ENCODE results near the gene ZCCHC8.
"Not testable (repeated sequence)": the region's sequence is repeated elsewhere in the genome, so short reads cannot be mapped to it uniquely, and the experiment has no call there.

Gene ZCCHC8

DNA sequence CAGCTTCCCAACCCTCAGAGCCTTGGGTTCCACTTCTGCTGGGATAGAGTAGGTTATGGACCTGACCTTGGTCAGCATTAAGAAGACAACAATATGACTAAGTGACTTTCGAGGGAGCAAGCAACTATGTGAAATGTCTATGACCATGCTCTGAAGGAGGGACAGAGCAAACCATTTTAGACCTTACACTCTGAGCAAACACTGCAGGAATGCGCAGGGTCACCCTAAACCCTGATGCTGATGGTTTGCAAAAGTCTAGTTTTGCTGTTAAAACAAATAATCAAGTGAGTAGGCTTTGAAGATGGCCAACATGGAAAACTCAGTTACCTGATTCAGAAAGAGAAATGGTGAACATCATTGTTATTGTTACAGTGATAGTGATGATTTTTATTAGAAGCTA lies 8.7 kb downstream of the ZCCHC8 start:
- Histone ChIP-seq H3K4me2 (ENCODE audit: low read length) (no peak overlapping the region), H3K4me1 (ENCODE audit: control insufficient read depth, low read length) (peaks cover 38% of the 10 kb centered on the region), H3K9me2 (replicated peaks; ENCODE audit: control insufficient read depth, low read length) (no peaks in the 10 kb centered on the region), H3F3A (ENCODE audit: control insufficient read depth, insufficient read depth) (peaks cover 12% of the 10 kb centered on the region; the same call in 1 of the 2 replicates), H3K27ac (ENCODE audit: low read depth, low read length) (no peak overlapping the region), H3K36me3 (ENCODE audit: control insufficient read depth, low read length) (peaks cover 80% of the 10 kb centered on the region), H3K9me3 (ENCODE audit: control insufficient read depth, insufficient read depth, low read length) (no peaks in the 10 kb centered on the region), H3K27me3 (ENCODE audit: control insufficient read depth, low read length) (no peaks in the 10 kb centered on the region), H3K79me2 (ENCODE audit: control insufficient read depth, low read length) (peaks cover 64% of the 10 kb centered on the region), H3K4me3 (ENCODE audit: low read length) (no peak overlapping the region), H4K20me1 (ENCODE audit: control insufficient read depth, insufficient read depth, low read depth, low read length) (no peaks in the 10 kb centered on the region)
- no peak for TF ChIP-seq EZH2phosphoT487 (IDR thresholded peaks at IDR 0.05; ENCODE audit: borderline replicate concordance, low read length)
- TF ChIP-seq, protein P1, sequence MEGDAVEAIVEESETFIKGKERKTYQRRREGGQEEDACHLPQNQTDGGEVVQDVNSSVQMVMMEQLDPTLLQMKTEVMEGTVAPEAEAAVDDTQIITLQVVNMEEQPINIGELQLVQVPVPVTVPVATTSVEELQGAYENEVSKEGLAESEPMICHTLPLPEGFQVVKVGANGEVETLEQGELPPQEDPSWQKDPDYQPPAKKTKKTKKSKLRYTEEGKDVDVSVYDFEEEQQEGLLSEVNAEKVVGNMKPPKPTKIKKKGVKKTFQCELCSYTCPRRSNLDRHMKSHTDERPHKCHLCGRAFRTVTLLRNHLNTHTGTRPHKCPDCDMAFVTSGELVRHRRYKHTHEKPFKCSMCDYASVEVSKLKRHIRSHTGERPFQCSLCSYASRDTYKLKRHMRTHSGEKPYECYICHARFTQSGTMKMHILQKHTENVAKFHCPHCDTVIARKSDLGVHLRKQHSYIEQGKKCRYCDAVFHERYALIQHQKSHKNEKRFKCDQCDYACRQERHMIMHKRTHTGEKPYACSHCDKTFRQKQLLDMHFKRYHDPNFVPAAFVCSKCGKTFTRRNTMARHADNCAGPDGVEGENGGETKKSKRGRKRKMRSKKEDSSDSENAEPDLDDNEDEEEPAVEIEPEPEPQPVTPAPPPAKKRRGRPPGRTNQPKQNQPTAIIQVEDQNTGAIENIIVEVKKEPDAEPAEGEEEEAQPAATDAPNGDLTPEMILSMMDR (IDR thresholded peaks at IDR 0.05; ENCODE audit: low read depth, low read length, poor library complexity, severe bottlenecking): no peak

DNA sequence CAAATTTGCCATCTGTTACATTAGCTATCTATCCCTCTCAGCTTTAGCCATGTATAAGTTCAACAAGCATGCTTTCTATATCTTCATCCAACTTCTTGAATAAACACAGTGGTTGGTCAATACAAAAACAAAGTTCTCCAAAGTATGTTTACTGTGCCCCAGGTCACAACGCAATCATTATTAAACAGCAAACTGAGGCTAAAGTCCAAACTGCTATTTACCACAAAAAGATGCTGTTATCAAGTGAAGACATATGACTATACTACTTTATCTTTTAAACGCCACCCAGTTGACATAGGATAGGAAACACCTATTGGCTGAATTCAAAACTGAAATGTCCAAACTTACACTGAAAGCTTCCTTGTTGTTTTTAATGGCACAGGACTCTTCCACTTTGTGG lies 11.7 kb downstream of the ZCCHC8 start:
- Histone ChIP-seq H3K36me3 (ENCODE audit: control insufficient read depth, low read length) (peaks cover 85% of the 10 kb centered on the region), H4K20me1 (ENCODE audit: control insufficient read depth, insufficient read depth, low read depth, low read length) (no peaks in the 10 kb centered on the region), H3K4me2 (ENCODE audit: low read length) (no peak overlapping the region), H3K27ac (ENCODE audit: low read depth, low read length) (no peak overlapping the region), H3K79me2 (ENCODE audit: control insufficient read depth, low read length) (peaks cover 35% of the 10 kb centered on the region), H3K9me2 (replicated peaks; ENCODE audit: control insufficient read depth, low read length) (no peaks in the 10 kb centered on the region), H3K9me3 (ENCODE audit: control insufficient read depth, insufficient read depth, low read length) (no peaks in the 10 kb centered on the region), H3K4me3 (ENCODE audit: low read length) (no peak overlapping the region), H3K27me3 (ENCODE audit: control insufficient read depth, low read length) (no peaks in the 10 kb centered on the region), H3F3A (ENCODE audit: control insufficient read depth, insufficient read depth) (peaks cover 7% of the 10 kb centered on the region; the same call in 1 of the 2 replicates), H3K4me1 (ENCODE audit: control insufficient read depth, low read length) (peaks cover 12% of the 10 kb centered on the region)
- TF ChIP-seq EZH2phosphoT487 (IDR thresholded peaks at IDR 0.05; ENCODE audit: borderline replicate concordance, low read length): no peak
- TF ChIP-seq, protein P1 (IDR thresholded peaks at IDR 0.05; ENCODE audit: low read depth, low read length, poor library complexity, severe bottlenecking): no peak

DNA sequence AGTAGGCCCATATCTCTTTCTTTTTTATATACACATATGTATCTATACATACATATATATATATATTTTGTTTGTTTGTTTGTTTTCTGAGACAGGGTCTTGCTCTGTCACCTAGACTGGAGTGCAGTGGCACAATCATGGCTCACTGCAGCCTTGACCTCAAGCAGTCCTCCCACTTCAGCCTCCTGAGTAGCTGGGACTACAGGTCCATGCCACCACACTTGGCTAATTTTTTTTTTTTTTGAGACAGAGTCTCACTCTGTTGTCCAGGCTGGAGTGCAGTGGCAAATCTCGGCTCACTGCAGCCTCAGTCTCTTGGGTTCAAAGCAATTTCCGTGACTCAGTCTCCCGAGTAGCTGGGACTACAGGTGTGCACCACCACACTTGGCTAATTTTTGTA lies 12.9 kb downstream of the ZCCHC8 start:
- not testable (repeated sequence) for H3K9me2 ChIP-seq (replicated peaks; ENCODE audit: control insufficient read depth, low read length); H3F3A ChIP-seq (ENCODE audit: control insufficient read depth, insufficient read depth); H3K27ac ChIP-seq (ENCODE audit: low read depth, low read length); H3K4me2 ChIP-seq (ENCODE audit: low read length); H4K20me1 ChIP-seq (ENCODE audit: control insufficient read depth, insufficient read depth, low read depth, low read length); H3K27me3 ChIP-seq (ENCODE audit: control insufficient read depth, low read length); H3K9me3 ChIP-seq (ENCODE audit: control insufficient read depth, insufficient read depth, low read length); H3K4me3 ChIP-seq (ENCODE audit: low read length); H3K4me1 ChIP-seq (ENCODE audit: control insufficient read depth, low read length)
- Histone ChIP-seq H3K36me3 (ENCODE audit: control insufficient read depth, low read length) (peaks cover 88% of the 10 kb centered on the region), H3K79me2 (ENCODE audit: control insufficient read depth, low read length) (peaks cover 25% of the 10 kb centered on the region)

DNA sequence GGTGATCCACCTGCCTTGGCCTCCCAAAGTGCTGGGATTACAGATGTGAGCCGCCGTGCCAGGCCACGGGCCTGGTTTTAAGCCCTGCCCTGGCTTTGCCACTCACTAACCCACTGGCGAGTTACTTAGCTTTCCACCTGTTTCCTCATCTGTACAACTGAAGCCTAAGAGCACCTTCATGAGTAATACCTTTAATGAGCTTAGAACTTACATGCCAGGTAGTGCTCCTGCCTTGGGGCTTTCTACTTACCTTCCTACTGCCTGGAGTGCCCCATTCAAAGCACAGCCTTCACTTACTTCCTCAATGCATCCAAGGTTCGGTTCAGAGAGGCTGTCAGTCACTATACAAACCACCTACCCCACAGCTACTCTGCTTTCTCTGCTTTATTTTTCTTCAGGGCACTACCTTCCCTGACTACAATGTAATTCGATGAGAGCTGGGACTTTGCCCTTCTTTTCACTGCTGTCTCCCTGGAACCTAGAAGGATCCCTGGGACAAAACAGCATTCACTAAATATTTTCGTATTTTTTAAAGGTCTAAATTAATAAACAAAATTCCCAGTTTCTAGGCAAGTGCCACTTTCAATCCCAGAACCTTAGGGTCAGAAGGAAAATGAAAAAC lies 13.8 kb downstream of the ZCCHC8 start:
- peaks cover 16% of the 10 kb centered on the region for H3K79me2 ChIP-seq (ENCODE audit: control insufficient read depth, low read length)
- no peak overlapping the region for H3K27ac ChIP-seq (ENCODE audit: low read depth, low read length)
- no peak overlapping the region for H3K4me3 ChIP-seq (ENCODE audit: low read length)
- H3K4me1 ChIP-seq (ENCODE audit: control insufficient read depth, low read length): no peaks in the 10 kb centered on the region
- H3K36me3 ChIP-seq (ENCODE audit: control insufficient read depth, low read length): peaks cover 86% of the 10 kb centered on the region
- H3K4me2 ChIP-seq (ENCODE audit: low read length): no peak overlapping the region
- no peaks in the 10 kb centered on the region for H4K20me1 ChIP-seq (ENCODE audit: control insufficient read depth, insufficient read depth, low read depth, low read length)
- H3K27me3 ChIP-seq (ENCODE audit: control insufficient read depth, low read length): no peaks in the 10 kb centered on the region
- H3K9me3 ChIP-seq (ENCODE audit: control insufficient read depth, insufficient read depth, low read length): no peaks in the 10 kb centered on the region
- TF ChIP-seq, protein P1 (IDR thresholded peaks at IDR 0.05; ENCODE audit: low read depth, low read length, poor library complexity, severe bottlenecking): no peak
- no peak for TF ChIP-seq EZH2phosphoT487 (IDR thresholded peaks at IDR 0.05; ENCODE audit: borderline replicate concordance, low read length)
- H3F3A ChIP-seq (ENCODE audit: control insufficient read depth, insufficient read depth): 0 out of 2 replicates have a peak, but pooled peaks cover under 1% of the 10 kb centered on the region
- no peaks in the 10 kb centered on the region for H3K9me2 ChIP-seq (replicated peaks; ENCODE audit: control insufficient read depth, low read length)

DNA sequence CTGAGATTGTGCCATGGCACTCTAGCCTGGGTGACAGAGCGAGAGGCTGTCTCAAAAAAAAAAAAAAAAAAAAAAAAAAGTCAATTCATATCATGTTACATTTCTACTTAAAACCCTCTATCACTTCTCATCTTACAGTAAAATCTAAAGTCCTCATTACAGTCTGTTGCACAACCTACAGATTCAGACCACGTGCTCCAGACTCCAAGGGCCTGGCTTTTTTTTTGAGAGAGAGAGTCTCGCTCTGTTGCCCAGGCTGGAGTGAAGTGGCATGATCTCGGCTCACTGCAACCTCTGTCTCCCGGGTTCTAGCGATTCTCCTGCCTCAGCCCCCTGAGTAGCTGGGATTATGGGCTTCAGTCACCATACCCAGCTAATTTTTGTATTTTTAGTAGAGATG lies 14.4 kb downstream of the ZCCHC8 start:
- not testable (repeated sequence) for H3K27me3 ChIP-seq (ENCODE audit: control insufficient read depth, low read length); H3K27ac ChIP-seq (ENCODE audit: low read depth, low read length)

DNA sequence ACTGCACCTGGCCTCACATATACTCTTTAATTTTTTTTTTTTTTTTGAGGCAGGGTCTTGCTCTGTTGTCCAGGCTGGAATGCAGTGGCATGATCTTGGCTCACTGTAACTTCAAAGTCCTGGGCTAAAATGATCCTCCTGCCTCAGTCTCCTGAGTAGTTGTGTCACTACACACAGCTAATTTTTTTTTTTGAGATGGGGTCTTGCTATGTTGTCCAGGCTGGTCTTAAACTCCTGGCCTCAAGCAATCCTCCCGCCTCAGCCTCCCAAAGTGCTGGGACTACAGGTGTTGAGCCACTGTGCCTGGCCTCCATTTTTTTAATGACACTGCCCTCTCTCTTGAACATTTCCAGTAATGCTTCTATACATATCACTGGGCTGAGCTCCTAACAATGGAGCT lies 16.3 kb downstream of the ZCCHC8 start:
- H3K4me1 ChIP-seq (ENCODE audit: control insufficient read depth, low read length); H3K79me2 ChIP-seq (ENCODE audit: control insufficient read depth, low read length); H4K20me1 ChIP-seq (ENCODE audit: control insufficient read depth, insufficient read depth, low read depth, low read length); H3K27me3 ChIP-seq (ENCODE audit: control insufficient read depth, low read length); H3K4me2 ChIP-seq (ENCODE audit: low read length); H3F3A ChIP-seq (ENCODE audit: control insufficient read depth, insufficient read depth); H3K9me2 ChIP-seq (replicated peaks; ENCODE audit: control insufficient read depth, low read length); H3K4me3 ChIP-seq (ENCODE audit: low read length); H3K9me3 ChIP-seq (ENCODE audit: control insufficient read depth, insufficient read depth, low read length); H3K27ac ChIP-seq (ENCODE audit: low read depth, low read length): not testable (repeated sequence)
- H3K36me3 ChIP-seq (ENCODE audit: control insufficient read depth, low read length): peaks cover 88% of the 10 kb centered on the region

More for the DNA sequence above, 14.4 kb downstream of the ZCCHC8 start:
- H4K20me1 ChIP-seq (ENCODE audit: control insufficient read depth, insufficient read depth, low read depth, low read length); H3K9me2 ChIP-seq (replicated peaks; ENCODE audit: control insufficient read depth, low read length); H3K4me1 ChIP-seq (ENCODE audit: control insufficient read depth, low read length); H3K4me3 ChIP-seq (ENCODE audit: low read length); H3K4me2 ChIP-seq (ENCODE audit: low read length); H3F3A ChIP-seq (ENCODE audit: control insufficient read depth, insufficient read depth); H3K9me3 ChIP-seq (ENCODE audit: control insufficient read depth, insufficient read depth, low read length): not testable (repeated sequence)
- Histone ChIP-seq H3K79me2 (ENCODE audit: control insufficient read depth, low read length) (peaks cover 12% of the 10 kb centered on the region), H3K36me3 (ENCODE audit: control insufficient read depth, low read length) (peaks cover 87% of the 10 kb centered on the region)

Data from DOHH2 (cell line).